Measurements from ENCODE around the gene IL32.
A peak's percentile ranks its signal among the peaks of the same experiment; 100 is the strongest.
"Not testable (repeated sequence)": the region's sequence is repeated elsewhere in the genome, so short reads cannot be mapped to it uniquely, and the experiment has no call there.

IL32 gene

DNA sequence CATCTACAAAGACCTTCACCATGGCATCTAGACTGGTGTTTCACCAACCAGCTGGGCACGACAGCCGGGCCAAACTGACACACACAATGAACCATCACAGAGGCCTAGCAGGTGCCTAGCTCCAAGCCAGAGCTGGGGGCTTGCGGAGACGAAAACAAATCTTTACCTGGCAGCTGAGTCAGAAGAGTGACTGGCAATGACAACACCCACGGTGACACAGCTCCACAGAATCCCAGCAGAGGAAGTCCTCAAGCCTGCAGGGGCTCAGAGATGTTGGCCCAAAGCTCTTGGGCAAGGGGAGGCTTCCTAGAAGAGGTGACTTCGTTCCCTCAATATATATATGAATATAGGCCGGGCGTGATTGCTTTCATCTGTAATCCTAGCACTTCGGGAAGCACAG is 13.9 kb upstream of the IL32 start:
- no peak for DNase-seq (ENCODE audit: low spot score)

DNA sequence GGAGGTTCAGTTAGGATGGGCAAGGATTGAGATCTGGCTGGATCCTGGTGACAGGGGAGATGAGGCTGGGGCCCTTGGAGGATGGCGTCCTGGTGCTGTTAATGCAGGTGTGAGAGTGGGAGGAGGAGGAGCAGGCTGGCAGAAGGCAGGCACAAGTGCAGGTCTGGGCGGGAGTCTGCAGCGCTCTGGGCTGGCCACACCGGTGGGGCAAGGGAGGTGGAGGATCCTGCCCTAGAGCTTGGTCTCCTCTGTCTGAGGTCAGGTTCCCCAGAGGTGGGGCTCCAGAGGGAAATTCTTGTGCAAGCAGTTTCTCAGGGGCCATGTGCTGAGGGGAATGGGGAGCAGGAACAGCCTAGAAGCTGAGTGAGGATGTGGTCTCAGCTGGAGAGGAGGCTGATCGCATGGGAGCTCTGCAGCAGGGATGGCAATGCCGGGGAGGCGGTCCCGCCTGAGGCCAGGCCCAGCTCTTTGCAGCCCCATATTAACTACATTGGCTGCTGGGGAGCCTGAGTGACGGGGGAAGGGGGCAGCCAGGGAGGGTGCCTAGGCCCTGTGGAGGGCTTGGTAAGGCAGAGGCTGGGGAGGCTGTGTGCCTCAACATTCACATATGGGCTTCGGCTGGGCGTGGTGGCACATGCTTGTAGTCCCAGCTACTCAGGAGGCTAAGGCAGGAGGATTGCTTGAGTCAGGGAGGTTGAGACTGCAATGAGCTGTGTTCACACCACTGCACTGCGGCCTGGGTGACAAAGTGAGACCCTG is 12.7 kb upstream of the IL32 start:
- not testable (repeated sequence) for DNase-seq (ENCODE audit: low spot score)

DNA sequence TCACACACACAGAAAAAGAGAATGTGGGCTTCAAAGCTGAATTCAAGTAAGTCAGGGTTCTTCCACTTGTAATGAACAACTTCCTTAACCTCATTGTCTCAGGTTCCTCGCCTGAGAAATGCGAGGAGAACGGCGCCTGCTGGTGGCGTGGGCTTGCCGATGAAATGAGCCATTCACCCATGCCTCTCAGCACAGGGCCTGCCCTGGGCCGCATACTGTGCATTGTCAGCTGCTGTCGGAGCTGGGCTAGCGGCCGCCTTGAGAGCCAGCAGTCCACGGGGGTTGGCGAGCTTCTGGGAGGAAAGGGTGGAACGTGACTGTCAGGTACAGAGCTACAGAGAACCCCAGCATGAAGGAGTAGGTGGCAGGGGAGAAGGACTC is 12.1 kb upstream of the IL32 start:
- DNase-seq (ENCODE audit: low spot score): not testable (repeated sequence)

DNA sequence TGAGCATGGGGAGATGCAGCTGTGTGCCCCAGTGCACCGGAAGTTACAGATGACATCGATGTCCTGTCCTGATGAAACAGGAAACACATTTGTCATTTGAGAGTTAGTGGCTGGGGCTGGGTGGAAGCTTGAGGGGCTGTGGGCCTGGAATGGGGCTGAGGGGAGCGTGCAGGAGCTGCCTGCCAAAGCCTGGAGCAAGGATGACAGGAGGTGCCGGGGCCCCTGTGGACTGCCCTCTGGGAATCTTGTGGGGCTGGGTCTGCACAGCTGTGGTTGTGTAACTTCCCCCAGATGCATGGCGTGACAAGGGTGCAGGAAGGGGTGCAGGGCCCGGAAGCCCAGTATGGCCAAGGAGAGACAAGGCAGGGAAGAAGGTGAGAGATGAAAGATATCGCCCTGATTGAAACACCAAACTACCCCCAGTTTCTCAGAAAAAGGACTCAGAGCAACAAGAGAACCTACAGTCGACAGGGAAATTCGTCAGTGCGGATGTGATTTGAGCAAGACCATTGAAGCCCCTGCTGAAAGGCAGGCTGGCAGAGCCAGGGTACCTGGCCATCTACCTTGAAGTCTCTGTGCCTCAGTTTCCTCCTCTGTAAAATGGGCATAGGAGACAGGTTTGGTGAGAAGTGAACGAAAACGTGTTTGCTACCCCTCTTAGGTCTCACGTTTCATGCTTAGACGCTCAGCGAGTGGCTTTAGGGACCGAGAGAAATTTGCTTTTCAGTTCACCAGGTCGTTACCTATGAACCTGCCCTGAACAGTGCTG is 10.3 kb upstream of the IL32 start:
- no peak for DNase-seq (ENCODE audit: low spot score)

DNA sequence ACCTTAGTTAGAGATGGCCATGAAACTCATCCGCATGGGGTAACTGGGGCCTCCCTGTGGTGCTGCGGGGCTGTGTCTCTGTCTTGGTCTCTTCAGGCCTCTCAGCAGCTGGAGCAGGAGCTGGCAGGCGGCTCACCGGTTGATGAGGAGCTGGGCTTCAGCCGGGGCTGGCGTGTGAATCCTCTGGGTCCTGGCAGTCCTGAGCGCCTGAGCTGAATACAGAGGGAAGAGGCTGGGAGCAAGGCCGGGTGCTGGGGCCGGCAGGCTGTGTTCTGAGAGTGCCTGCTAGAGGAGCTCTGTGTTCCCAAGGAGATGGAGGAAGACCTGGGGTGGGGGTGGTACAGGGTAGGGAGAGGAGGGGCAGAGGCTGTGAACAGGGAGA is 9.7 kb upstream of the IL32 start:
- DNase-seq (ENCODE audit: low spot score): not testable (repeated sequence)

DNA sequence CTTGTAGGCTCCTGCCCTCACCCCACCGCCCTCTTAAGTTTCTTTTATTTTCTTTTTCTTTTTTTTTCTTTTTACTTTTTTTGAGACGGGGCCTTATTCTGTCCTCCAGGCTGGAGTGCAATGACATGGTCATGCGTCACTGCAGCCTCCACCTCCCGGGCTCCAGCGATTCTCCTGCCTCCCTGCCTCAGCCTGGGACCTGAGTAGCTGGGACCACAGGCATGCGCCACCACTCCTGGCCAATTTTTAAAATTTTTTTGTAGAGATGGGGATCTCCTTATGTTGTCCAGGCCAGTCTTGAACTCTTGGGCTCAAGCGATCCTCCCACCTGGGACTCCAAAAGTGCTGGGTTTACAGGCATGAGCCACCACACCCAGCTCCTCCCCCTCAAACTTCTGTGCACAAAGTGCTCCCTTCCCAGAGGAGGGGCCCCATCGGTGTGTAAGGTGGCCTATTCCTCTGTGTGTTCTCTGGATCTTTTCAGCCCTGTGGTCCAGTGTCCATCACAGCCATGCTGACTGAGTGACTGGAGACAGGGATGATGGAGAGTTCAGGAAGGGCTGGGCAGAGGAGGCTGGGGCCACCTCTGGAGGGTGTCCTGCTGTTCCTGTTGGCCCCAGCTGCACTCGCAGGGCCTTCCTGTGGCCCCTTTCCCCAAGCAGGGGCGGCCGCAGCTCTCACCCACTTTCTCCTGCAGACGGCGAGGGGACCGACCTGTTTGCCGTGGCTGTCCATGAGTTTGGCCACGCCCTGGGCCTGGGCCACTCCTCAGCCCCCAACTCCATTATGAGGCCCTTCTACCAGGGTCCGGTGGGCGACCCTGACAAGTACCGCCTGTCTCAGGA is 8.9 kb upstream of the IL32 start:
- no peak for DNase-seq (ENCODE audit: low spot score)

DNA sequence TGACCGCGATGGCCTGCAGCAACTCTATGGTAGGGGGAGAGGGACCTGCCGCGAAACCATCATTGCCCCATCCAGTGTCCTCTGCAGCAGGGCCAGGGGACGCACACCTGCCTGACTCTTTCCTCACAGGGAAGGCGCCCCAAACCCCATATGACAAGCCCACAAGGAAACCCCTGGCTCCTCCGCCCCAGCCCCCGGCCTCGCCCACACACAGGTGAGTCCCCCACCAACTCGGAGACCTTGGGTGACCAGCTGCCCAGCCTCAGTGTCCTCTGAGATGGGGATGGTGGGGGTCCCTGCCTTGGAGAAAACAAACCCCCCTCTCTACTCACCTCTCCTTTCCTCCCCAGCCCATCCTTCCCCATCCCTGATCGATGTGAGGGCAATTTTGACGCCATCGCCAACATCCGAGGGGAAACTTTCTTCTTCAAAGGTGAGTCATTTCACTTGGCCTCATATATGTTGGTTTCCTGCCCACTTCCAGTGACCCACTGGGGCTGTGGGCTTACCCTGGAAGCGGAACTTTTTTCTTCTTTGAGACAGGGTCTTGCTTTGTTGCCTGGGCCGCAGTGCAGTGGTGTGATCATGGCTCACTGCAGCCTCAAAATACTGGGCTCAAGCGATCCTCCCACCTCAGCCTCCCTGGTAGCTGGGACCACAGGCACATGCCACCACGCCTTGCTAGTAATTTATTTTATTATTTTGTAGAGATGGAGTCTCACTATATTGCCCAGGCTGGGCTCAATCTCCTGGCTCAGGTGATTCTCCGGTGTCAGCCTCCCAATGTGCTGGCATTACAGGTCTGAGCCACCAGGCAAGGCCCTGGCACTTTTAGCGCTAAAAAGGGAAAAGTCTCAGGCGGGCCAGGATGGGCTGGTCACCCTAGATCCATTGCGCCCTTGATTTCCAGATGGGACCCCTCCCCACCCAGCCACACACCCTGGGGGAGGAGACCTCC is 8.0 kb upstream of the IL32 start:
- no peak for DNase-seq (ENCODE audit: low spot score)

DNA sequence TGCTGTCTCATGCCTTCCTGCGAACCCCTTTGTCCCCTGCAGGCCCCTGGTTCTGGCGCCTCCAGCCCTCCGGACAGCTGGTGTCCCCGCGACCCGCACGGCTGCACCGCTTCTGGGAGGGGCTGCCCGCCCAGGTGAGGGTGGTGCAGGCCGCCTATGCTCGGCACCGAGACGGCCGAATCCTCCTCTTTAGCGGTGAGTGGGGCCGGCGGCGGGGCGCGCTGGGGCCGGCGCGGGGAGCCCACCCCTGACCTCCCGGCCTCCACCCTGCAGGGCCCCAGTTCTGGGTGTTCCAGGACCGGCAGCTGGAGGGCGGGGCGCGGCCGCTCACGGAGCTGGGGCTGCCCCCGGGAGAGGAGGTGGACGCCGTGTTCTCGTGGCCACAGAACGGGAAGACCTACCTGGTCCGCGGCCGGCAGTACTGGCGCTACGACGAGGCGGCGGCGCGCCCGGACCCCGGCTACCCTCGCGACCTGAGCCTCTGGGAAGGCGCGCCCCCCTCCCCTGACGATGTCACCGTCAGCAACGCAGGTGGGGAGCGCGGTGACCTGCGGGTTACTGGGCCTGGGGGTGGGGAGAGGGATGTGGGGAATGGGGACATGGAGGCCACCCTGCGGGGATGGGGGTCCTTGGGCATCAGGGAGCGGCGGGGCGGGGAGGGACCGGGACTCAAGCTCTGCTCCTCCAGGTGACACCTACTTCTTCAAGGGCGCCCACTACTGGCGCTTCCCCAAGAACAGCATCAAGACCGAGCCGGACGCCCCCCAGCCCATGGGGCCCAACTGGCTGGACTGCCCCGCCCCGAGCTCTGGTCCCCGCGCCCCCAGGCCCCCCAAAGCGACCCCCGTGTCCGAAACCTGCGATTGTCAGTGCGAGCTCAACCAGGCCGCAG is 7.1 kb upstream of the IL32 start:
- DNase-seq (ENCODE audit: low spot score): no peak

DNA sequence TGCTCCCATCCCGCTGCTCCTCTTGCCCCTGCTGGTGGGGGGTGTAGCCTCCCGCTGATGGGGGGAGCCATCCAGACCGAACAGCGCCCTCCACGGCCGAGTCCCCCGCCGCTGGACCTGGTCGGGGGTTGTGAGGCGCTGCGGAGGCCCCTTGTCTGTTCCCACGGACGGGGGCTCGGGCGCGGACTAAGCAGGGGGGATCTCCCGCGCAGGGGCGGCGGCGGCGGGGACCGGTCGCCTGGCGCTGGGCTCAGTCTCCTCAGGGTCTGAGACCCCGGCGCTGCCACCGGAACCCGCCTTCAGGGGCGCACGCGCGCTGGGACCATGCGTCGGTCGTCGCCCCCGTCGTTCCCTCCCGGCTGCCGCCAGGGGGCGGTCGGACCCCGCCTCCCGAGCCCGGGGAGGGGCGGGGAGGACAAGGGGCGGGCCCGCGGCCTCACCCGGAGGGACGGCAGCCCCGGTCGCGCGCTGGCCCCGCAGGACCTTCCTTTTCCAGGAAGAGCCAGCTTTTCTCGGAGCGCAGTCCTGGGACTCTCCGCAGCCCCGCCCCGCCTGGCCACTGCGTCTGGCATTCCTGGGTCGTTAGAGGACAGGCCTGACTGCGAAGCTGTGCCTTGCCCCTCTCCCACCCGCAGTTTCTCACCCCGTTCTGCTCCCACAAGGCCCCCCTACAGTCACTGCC is 6.3 kb upstream of the IL32 start:
- peak; percentile 96 for DNase-seq (ENCODE audit: low spot score)

DNA sequence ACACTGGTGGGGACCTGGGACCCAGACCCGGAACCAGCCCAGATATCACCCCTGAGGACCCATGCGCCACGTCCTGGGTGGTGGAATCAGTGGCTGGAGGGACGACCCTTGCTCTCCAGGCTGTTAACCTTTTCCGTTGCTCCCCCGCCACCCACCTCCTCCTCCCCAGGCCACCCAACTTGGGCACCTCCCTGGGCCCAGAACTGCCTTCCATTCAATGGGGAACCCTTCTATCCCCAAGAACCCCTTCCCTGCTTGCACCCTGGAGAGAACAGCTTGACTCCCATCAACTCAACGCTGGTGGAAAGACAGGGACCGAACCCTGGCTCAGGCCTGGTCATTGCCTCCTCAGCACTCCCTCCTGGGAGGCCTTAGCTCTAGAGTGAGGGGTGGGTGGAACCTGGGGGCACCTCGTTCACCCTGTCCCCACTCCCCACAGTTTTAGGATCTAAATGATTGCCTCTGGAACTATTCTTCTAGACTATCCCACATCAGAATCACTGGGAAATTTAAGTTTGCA is 5.7 kb upstream of the IL32 start:
- no peak for DNase-seq (ENCODE audit: low spot score)

DNA sequence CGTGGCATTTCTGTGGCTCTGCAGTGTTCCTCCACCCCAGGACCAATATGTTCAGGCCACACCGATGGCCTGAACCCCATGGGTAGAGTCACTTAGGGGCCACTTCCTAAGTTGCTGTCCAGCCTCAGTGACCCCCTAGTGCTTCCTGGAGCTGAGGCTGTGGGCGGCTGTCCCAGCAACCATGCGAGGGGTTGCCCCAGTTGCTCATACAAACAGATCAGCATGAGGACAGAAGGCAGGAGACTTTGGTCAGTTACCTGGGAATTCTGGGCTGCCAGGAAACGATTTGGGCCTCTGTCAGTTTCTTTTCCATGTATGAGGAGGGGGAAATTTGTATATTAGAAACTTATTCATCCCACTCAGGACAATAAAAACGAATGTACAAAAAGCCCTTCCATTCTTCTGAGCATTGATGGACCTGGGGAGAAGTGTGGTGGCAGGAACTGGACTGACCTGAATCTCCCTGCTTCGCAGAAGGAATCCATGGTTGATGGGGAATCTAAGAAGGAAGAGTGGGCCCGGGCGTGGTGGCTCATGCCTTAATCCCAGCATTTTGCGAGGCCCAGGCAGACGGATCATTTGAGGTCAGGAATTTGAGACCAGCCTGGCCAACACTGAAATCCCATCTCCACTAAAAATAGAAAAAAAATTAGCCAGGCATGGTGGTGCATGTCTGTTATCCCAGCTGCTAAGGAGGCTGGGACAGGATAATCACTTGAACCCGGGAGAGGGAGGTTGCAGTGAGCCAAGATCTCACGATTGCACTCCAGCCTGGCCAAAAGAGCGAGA is 4.9 kb upstream of the IL32 start:
- DNase-seq (ENCODE audit: low spot score): no peak

DNA sequence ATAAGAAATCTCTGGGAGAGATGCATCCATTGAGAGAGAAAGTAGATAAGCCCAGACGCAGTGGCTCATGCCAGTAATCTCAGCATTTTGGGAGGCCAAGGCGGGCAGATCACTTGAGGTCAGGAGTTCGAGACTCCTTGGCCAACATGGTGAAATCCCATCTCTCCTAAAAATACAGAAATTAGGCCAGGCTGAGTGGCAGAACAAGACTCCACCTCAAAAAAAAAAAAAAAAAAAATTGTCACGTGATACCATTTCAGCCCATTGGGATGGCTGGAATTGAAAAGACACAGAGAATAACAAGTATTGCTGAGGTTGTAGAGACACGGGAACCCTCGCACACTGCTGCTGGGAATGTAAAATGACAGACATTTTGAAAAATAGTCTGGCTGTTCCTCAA is 2.9 kb upstream of the IL32 start:
- DNase-seq (ENCODE audit: low spot score): no peak

DNA sequence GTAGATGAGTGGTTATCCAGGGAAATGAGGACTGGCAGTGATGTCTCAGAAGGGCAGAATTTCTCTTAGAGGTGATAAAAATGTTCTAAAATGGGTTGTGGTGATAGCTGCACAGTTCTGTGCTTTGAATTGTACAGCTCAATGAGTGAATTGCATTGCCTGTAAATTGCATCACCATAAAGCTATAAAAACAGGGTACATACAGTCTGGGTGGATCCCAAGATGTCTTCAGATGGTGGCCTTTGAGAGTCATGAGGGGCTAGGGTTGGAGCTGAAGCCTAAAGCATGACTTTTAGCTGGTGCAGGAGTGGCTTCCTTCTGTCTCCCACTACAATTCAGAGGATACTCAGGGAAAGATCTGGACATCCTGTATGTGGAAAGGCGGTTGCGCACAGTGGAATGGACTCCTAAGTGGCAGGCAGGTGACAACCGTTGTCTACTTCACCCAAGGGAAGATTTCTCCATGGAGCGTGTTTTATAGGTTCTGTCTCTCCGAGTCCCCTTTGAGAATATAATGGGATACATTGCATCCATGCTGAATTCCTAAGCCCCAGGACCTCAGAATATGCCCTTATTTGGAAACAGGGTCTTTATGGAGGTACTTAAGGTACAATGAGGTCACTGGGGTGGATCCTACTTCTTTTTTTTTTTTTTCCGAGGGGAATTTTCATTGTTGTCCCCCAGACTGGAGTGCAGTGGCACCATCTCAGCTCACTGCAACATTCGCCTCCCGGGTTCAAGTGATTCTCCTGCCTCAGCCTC is 1.6 kb upstream of the IL32 start:
- no peak for DNase-seq (ENCODE audit: low spot score)

DNA sequence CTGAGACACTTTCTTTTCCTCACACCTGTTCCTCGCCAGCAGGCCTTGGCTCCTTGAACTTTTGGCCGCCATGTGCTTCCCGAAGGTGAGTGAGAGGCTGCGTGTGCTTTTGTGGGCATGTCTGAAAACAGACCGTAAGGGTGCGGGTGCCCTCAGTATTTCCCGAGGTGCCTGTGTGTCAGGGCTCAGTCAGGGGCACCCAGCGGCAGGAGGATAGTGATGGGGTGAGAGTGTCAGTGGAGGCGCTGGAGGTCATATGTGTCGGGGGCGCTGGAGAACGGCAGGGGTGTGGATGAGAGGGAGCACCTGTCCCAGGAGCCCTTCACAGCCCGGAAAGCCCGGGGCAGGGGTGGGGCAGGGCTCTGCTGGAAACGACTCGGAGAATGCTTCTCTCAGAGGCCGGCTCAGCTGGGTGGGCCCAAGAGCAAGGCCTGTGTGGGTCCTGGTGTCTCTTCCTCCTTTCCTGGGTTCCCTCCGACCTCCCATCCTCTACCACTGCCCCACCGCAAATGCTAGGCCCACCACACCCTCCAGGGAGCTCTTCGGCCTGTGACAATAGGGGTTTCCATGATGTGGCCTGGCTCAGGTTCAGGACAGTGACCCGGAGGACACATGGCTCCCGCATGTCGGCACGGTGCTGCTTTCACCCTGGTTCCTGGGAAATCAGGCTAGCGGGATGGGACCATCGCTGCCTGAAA is 451 bp downstream of the IL32 start:
- DNase-seq (ENCODE audit: low spot score): no peak

DNA sequence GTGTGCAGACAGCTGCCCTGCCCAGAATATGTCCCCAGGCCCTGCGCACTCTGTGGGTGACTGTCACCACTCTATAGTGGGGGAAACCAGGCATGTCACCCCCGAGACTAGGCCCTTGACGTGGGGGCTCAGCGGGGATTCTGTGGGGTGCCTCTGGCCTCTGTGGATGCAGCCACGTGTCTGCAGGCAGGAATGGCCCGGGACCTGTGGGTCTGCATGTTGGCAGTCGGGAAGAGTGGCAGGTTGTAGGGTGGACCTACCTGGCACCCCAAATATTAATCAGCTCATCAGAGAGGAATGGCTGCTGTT is 954 bp downstream of the IL32 start:
- DNase-seq (ENCODE audit: low spot score): no peak

DNA sequence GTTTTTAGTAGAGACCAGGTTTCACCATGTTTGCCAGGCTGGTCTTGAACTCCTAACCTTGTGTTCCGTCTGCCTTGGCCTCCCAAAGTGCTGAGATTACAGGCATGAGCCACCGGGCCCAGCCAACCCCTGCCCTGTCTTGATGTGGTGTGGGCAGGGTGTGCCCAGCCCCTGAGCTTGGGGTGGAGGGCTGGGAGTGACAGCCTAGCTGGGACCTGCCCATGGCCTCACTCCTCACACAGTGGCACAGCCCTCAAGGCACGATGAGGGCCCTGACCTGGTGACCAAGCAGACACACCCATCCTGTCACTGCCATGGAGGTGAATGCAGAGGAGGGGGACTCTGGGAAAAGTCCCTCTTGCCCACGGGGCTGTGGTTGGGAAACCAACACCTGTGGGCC is 3.0 kb downstream of the IL32 start:
- DNase-seq (ENCODE audit: low spot score): no peak

DNA sequence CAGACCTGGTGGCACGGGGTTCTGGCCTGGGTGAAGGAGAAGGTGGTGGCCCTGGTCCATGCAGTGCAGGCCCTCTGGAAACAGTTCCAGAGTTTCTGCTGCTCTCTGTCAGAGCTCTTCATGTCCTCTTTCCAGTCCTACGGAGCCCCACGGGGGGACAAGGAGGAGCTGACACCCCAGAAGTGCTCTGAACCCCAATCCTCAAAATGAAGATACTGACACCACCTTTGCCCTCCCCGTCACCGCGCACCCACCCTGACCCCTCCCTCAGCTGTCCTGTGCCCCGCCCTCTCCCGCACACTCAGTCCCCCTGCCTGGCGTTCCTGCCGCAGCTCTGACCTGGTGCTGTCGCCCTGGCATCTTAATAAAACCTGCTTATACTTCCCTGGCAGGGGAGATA is 3.7 kb downstream of the IL32 start:
- not testable (repeated sequence) for DNase-seq (ENCODE audit: low spot score)

DNA sequence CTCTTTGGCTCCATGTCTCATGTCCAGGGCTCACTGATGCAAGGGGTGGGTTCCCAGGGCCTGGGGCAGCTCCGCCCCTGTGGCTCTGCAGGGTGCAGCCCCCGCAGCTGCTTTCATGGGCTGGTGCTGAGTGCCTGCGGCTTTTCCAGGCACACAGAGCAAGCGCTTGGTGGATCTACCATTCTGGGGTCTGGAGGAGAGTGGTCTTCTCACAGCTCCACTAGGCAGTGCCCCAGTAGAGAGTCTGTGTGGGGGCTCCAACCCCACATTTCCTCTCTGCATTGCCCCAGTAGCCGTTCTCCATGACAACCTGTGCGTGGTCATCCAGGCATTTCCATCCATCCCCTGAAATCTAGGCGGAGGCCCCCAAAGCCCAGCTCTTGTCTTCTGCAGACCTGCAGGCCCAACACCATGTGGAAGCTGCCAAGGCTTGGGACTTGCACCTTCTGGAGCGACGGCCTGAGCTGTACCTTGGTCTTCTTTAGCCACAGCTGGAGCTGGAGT is 5.2 kb downstream of the IL32 start:
- no peak for DNase-seq (ENCODE audit: low spot score)
